HG03108 (cell line): ENCODE measurements around the gene MFN1.
"Not testable (repeated sequence)": the region's sequence is repeated elsewhere in the genome, so short reads cannot be mapped to it uniquely, and the experiment has no call there.

Experiments
- ATAC-seq: cut with Tn5 transposase; IDR thresholded peaks from one replicate; pipeline ENCODE4 v1.9.1; 2021; ENCODE audit warnings: moderate library complexity; ENCODE audit not compliant: unreplicated experiment

Gene MFN1

GRCh38 chr3:179347345-179348194, at the start of gene MFN1:
MFN1 (plus strand) TSS chr3:179347709; CDS start chr3:179348852, 1,143 bp downstream.
- peak; percentile 93 for ATAC-seq

GRCh38 chr3:179297971-179298725, 49.4 kb upstream of the MFN1 start:
- ATAC-seq, result no peak

- ATAC-seq, result no peak
Observed at GRCh38 chr3:179299316-179299715, 48.2 kb upstream of the MFN1 start.

- ATAC-seq, result no peak
Observed at GRCh38 chr3:179299999-179300613, 47.4 kb upstream of the MFN1 start.

GRCh38 chr3:179301645-179302044, 45.9 kb upstream of the MFN1 start:
- ATAC-seq, result no peak

GRCh38 chr3:179302111-179302510, 45.4 kb upstream of the MFN1 start:
- ATAC-seq, result no peak

- ATAC-seq, result no peak
Observed at GRCh38 chr3:179304605-179305004, 42.9 kb upstream of the MFN1 start.

GRCh38 chr3:179307362-179307761, 40.1 kb upstream of the MFN1 start:
- not testable (repeated sequence) for ATAC-seq

GRCh38 chr3:179308001-179308400, 39.5 kb upstream of the MFN1 start:
- ATAC-seq, result no peak

- ATAC-seq, result peak; percentile 83
Observed at GRCh38 chr3:179309225-179310078, 38.1 kb upstream of the MFN1 start.

GRCh38 chr3:179318876-179319275, 28.6 kb upstream of the MFN1 start:
- no peak for ATAC-seq

GRCh38 chr3:179321668-179322285, 25.7 kb upstream of the MFN1 start:
- no peak for ATAC-seq

- peak; percentile 79 for ATAC-seq
Observed at GRCh38 chr3:179322286-179323196, 25.0 kb upstream of the MFN1 start, which contains the start of gene ZNF639. ZNF639 (plus strand) TSS chr3:179323031; CDS start chr3:179328294, 5,263 bp downstream.

- ATAC-seq, result peak; percentile 34
Observed at GRCh38 chr3:179323197-179324110, 24.1 kb upstream of the MFN1 start.

- no peak for ATAC-seq
Observed at GRCh38 chr3:179324270-179324754, 23.2 kb upstream of the MFN1 start.

- no peak for ATAC-seq
Observed at GRCh38 chr3:179330438-179330837, 17.1 kb upstream of the MFN1 start.

- no peak for ATAC-seq
Observed at GRCh38 chr3:179332240-179332639, 15.3 kb upstream of the MFN1 start.

- no peak for ATAC-seq
Observed at GRCh38 chr3:179333084-179333483, 14.4 kb upstream of the MFN1 start.
